NOMO-1 (cell line): ENCODE data around the gene RGL3.
"Not testable (repeated sequence)": the region's sequence is repeated elsewhere in the genome, so short reads cannot be mapped to it uniquely, and the experiment has no call there.

Experiments used
- DNase-seq, 2 experiments: peaks; one replicate each; lab custom pipeline; 2025; ENCODE audit not compliant: unreplicated experiment in 2 of 2; lab: John Stamatoyannopoulos, UW

The RGL3 gene

DNA sequence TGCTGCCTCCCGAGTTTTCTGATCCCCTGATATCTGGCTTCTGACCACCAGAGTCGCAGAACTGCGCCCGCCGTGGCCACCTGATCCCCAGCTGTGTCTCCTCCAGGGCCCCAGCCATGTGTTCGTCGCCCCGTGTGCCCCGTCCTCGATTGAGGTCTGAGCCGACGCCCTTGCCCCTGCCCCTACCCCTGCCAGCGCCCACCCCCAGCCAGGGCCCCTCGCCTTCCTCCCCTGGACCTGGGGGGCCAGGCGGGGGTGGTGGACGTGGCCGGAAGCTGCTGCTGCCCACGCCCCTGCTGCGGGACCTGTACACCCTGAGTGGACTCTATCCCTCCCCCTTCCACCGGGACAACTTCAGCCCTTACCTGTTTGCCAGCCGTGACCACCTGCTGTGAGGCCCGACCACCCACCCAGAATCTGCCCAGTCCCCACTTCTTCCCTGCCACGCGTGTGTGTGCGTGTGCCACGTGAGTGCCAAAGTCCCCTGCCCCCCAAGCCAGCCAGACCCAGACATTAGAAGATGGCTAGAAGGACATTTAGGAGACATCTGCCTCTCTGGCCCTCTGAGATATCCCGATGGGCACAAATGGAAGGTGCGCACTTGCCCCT lies 54.7 kb downstream of the RGL3 start:
- no peak for DNase-seq

DNA sequence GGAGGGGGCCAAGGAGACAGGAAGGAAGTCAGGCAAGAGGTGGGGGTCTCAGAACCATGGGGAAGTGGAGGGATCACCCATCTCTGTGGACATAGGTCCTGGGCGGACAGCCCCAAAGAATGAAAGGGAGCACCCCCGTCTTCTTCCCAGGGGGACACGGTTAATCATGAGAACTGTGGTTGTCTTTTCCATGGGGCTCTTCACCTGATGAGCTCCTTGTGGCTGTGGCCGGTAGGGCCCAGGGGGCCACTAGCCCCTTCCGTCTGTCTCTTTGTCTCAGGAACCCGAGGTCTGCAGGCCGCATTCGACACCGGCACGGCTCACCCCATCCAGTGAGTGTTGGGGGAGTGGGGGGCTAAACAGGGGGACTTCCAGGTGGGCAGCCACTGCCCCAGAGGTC lies 55.2 kb downstream of the RGL3 start:
- DNase-seq, result no peak

- no peak for DNase-seq
These were observed 57.1 kb downstream of the RGL3 start for GRCh38 chr19:11361771-11362731.

DNA sequence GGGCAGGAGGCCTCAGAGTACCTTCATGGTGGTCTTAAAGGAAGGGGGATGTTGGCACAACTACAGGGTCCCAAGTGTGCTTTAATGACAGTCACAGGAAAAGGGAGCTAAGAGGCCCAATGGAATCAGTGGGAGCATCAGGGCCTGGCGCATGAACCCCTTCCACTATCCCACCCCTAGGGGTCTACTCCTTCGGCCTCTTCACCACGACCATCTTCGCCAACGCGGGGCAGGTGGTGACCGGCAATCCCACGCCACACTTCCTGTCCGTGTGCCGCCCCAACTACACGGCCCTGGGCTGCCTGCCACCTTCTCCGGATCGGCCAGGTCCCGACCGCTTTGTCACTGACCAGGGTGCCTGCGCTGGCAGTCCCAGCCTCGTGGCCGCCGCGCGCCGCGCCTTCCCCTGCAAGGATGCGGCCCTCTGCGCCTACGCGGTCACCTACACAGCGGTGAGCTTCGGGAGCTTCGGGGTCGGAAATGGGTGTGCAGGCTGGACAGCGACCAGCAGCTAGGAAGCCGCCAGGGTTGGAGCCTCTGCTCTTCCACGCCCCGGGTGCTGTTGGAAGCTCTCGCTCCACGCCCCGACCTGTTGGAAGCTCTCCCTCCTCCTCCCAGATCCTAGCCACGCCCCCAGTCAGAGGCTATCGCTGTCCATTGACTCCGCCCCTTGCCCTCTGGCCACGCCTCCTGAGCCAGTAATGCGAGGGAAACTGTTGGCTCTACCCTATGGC lies 57.9 kb downstream of the RGL3 start:
- no peak for DNase-seq

DNA sequence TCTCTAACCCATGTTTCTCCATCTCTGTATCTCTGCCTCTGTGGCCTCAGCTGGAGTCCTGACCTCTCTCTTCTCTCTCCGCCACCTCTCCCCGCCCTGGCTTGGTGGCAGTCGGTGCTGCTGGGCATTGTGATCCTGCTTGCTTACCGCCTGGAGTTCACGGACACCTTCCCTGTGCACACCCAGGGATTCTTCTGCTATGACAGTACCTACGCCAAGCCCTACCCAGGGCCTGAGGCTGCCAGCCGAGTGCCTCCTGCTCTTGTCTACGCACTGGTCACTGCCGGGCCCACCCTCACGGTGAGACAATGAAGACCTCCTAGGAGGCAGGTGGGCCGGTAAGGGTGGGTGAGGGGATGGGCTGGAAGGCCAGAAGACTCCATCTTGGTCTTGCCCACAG lies 59.7 kb downstream of the RGL3 start:
- DNase-seq, result no peak

- no peak for DNase-seq
These were observed 62.2 kb downstream of the RGL3 start for GRCh38 chr19:11356676-11357550.

DNA sequence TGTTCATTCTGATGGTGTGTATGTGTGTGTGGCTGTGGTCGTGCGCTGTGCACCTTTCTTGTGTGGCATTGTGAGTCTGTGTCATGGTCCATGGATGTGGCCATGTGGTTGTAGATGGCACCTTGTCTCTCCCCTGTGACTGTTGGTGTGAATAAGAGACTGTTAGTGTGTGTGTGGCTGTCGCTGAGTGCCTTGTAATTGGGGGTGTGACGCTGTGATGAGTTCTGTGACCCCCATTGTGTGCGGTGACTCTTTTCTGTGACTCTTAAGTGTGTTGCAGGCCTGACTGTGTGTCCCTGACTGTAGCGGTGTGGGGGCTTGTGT lies 63.1 kb downstream of the RGL3 start:
- no peak for DNase-seq

DNA sequence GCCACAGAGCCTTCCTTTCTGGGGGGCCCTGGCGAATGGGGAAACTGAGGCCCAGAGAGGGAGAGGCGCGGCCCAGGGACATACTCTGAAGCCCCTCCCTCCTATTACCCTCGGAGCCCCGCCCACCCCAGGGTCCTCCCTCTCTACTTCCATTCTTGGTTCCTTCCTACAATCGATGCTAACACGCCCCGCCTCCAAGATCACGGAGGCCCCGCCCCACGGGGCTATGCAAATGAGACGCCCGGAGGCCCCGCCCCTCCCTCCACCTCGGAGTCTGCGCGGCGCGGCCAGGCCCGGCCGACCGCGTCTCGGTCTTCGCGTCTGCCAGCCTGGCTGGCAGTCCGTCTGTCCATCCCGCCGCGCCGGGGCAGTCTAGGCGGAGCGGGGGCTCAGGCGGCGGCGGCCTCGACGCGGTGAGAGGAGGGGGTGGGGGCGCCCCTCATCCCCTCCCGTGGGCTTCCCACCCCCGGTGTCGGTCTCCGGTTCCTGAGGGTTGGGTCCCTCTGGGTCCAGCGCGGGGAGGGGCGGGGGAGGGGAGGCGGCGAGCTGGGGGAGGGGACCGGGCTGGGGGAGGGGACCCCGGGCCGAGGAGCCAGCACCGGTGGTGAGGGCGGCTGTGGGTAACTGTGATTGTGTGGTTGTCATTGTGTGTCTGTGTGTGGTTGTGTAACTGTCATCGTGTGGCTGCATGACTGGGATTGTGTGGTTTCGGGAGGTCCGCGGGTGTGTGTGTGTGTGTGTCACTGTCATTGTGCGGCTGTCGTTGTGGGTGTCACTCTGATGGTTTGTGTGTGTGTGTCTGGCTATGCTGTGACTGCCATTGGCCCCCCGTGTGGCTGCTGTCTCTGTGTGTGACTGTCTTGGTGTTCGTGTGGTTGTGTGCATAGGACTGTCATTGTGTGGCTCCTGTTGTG lies 63.7 kb downstream of the RGL3 start, which contains the start of gene PLPPR2:
PLPPR2 (plus strand) TSS at position 273 of the 914 bp plus-strand sequence. CDS start 2,242 bp downstream, outside the sequence.
- DNase-seq, result peak; percentile 78

DNA sequence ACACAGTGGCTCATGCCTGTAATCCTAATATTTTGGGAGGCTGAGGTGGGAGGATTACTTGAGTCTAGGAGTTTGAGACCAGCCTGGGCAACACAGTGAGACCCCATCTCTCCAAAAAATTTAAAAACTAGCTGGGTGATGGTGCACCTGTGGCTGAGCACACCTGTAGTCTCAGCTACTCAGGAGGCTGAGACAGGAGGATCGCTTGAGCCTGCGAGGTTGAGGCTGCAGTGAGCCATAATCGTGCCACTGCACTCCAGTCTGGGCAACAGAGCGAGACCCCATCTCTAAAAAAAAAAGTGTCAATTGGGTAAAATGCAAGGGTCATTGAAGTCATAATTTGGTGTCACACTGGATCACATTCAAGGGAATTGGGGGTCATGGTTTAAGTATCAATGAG lies 65.0 kb downstream of the RGL3 start:
- not testable (repeated sequence) for DNase-seq

GRCh38 chr19:11349171-11349570 lies 69.9 kb downstream of the RGL3 start:
- DNase-seq, result no peak

GRCh38 chr19:11347546-11348039 lies 71.5 kb downstream of the RGL3 start:
- no peak for DNase-seq

GRCh38 chr19:11346104-11346940 lies 72.8 kb downstream of the RGL3 start, which contains the start of the genes CCDC159 and TMEM205:
Gene CCDC159 (plus strand): TSS chr19:11346519. CDS start chr19:11346607, 88 bp downstream.
Gene TMEM205 (minus strand): TSS chr19:11346268. CDS start chr19:11345619, 649 bp downstream.
- DNase-seq, result peak; percentile 98 to 99

DNA sequence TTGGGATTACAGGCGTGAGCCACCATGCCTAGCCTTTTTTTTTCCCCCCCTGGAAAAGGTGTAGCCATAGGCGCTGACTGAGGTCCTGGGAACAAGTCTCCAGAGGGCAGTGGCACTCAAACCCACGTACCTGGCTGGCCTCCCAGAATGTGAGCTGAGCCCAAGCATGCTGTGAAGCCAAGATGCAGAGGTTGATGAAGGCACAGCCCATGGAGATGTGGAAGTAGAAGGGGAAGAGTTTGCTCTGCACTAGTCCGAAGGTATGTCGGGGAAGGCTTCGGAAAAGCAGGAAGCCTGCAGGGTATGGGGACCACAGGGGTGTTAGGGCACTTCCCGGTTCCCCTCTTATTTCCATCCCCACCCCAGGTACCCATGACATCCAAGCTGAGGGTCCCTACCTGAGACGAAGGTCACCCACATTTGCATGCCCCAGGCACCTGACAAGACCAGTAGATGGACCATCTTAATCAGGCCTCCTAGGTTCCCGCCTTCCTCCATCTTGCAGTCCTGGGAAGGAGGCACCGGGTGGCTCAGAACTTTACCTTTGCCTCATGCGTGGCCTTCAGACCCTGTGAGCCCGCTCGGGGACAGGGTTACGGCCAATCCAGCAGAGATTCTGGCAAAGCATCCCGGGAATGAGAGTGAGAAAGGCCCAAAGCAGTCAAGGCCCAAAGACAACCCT lies 73.9 kb downstream of the RGL3 start:
- no peak for DNase-seq
